Coronary artery (tissue), 2 donors: ENCODE measurements around the gene RNU6-1.

Experiments
- DNase-seq: peaks from one replicate; pipeline ENCODE4 v3.0.0-alpha.2; 2017; ENCODE audit warnings: low spot score
- H3K27ac ChIP-seq, 2 donors: fragments of 200-600 bp; sonication (generic); one replicate each; pipeline ENCODE4 v1.5.1; 2016 to 2019
- H3K4me3 ChIP-seq: fragments of 200-600 bp; sonication (generic); 2 replicates; pipeline ENCODE4 v1.5.1; 2016; ENCODE audit warnings: mild to moderate bottlenecking, moderate library complexity
- CTCF ChIP-seq: fragments of 200-600 bp; sonication (generic); IDR thresholded peaks from one replicate; pipeline ENCODE4 v1.5.1; 2019; ENCODE audit warnings: antibody characterized with exemption

The RNU6-1 gene

GRCh38 chr15:67806536-67806935 lies 33.3 kb downstream of the RNU6-1 start:
- no peak overlapping the region for H3K27ac ChIP-seq
- TF ChIP-seq CTCF: no peak
- no peak overlapping the region for H3K4me3 ChIP-seq
- DNase-seq: peak; percentile 54

- H3K4me3 ChIP-seq: no peak overlapping the region
- no peak for TF ChIP-seq CTCF
- no peak for DNase-seq
- H3K27ac ChIP-seq: no peak overlapping the region
These were observed 34.0 kb downstream of the RNU6-1 start for GRCh38 chr15:67805666-67806516.

GRCh38 chr15:67805008-67805665 lies 34.7 kb downstream of the RNU6-1 start:
- no peak for DNase-seq
- H3K27ac ChIP-seq: no peak overlapping the region
- TF ChIP-seq CTCF: no peak

GRCh38 chr15:67803996-67804843 lies 35.6 kb downstream of the RNU6-1 start:
- no peak overlapping the region for H3K27ac ChIP-seq
- no peak overlapping the region for H3K4me3 ChIP-seq
- DNase-seq: no peak
- TF ChIP-seq CTCF: no peak

More at GRCh38 chr15:67805008-67805665, 34.7 kb downstream of the RNU6-1 start:
- no peak overlapping the region for H3K4me3 ChIP-seq

GRCh38 chr15:67803299-67803698 lies 36.5 kb downstream of the RNU6-1 start:
- no peak overlapping the region for H3K4me3 ChIP-seq
- H3K27ac ChIP-seq: no peak overlapping the region
- no peak for TF ChIP-seq CTCF
- DNase-seq: no peak

GRCh38 chr15:67801926-67802914 lies 37.6 kb downstream of the RNU6-1 start:
- Histone ChIP-seq H3K27ac (no peak overlapping the region), H3K4me3 (no peak overlapping the region)
- no peak for DNase-seq
- TF ChIP-seq CTCF: no peak
